GM04504 (cell line): ENCODE measurements around the gene CPNE9.

ENCODE experiments used
- DNase-seq: peaks from one replicate; pipeline ENCODE4 v3.0.0-alpha.2; 2012; ENCODE audit warnings: low read depth

Gene CPNE9

GRCh38 chr3:9687514-9687913 is 16.1 kb upstream of the CPNE9 start:
- DNase-seq, result no peak

GRCh38 chr3:9688961-9689360 is 14.7 kb upstream of the CPNE9 start:
- no peak for DNase-seq

GRCh38 chr3:9689757-9690156 is 13.9 kb upstream of the CPNE9 start:
- DNase-seq, result no peak

- no peak for DNase-seq
Observed at GRCh38 chr3:9690451-9691450, 12.9 kb upstream of the CPNE9 start.

- DNase-seq, result no peak
Observed at GRCh38 chr3:9691636-9692035, 12.0 kb upstream of the CPNE9 start.

- no peak for DNase-seq
Observed at GRCh38 chr3:9692416-9692815, 11.2 kb upstream of the CPNE9 start.

GRCh38 chr3:9695345-9695744 is 8.3 kb upstream of the CPNE9 start:
- no peak for DNase-seq

GRCh38 chr3:9695746-9696145 is 7.9 kb upstream of the CPNE9 start:
- DNase-seq, result no peak

- DNase-seq, result no peak
Observed at GRCh38 chr3:9696480-9697220, 7.0 kb upstream of the CPNE9 start.

- no peak for DNase-seq
Observed at GRCh38 chr3:9697892-9698291, 5.7 kb upstream of the CPNE9 start.

GRCh38 chr3:9698293-9698692 is 5.3 kb upstream of the CPNE9 start:
- no peak for DNase-seq

GRCh38 chr3:9700536-9700935 is 3.1 kb upstream of the CPNE9 start:
- no peak for DNase-seq

GRCh38 chr3:9701006-9701405 is 2.6 kb upstream of the CPNE9 start:
- DNase-seq, result no peak

- no peak for DNase-seq
Observed at GRCh38 chr3:9701711-9702110, 1.9 kb upstream of the CPNE9 start.

- no peak for DNase-seq
Observed at GRCh38 chr3:9703240-9703639, 393 bp upstream of the CPNE9 start.

- DNase-seq, result no peak
Observed at GRCh38 chr3:9704347-9705322, 1.0 kb downstream of the CPNE9 start.

- no peak for DNase-seq
Observed at GRCh38 chr3:9710174-9710739, 6.6 kb downstream of the CPNE9 start.

- DNase-seq, result no peak
Observed at GRCh38 chr3:9712415-9712814, 8.8 kb downstream of the CPNE9 start.

GRCh38 chr3:9713142-9713541 is 9.5 kb downstream of the CPNE9 start:
- DNase-seq, result no peak

- no peak for DNase-seq
Observed at GRCh38 chr3:9715136-9715535, 11.5 kb downstream of the CPNE9 start.

GRCh38 chr3:9715764-9716437 is 12.3 kb downstream of the CPNE9 start:
- DNase-seq, result peak; percentile 86
